H9 (cell line): ENCODE results near the gene FADS2. TPM values are rescaled to one million over a fixed set of nuclear protein-coding genes. Genes with fewer than 3 reads are reported as not detected.

Experiments used
- DNase-seq: peaks from one replicate; pipeline ENCODE4 v3.0.0-alpha.2; 2017
- H2AFZ ChIP-seq: one replicate; pipeline ENCODE4 v1.6.1; 2013; ENCODE audit warnings: mild to moderate bottlenecking, low read length, control low read depth, moderate library complexity
- H2AK5ac ChIP-seq: 2 replicates; pipeline ENCODE4 v1.6.1; 2013; ENCODE audit warnings: low read length, control low read depth, mixed read lengths; ENCODE audit not compliant: insufficient read length
- H2BK120ac ChIP-seq: one replicate; pipeline ENCODE4 v1.6.1; 2013; ENCODE audit warnings: low read depth, mild to moderate bottlenecking, low read length, control low read depth, inconsistent platforms; ENCODE audit not compliant: poor library complexity, severe bottlenecking
- H2BK12ac ChIP-seq: 2 replicates; pipeline ENCODE4 v1.6.1; 2013; ENCODE audit warnings: low read length, control low read depth, mixed read lengths, low read depth; ENCODE audit not compliant: insufficient read length
- H2BK15ac ChIP-seq: 2 replicates; pipeline ENCODE4 v1.6.1; 2013; ENCODE audit warnings: low read depth, low read length, control low read depth
- H2BK20ac ChIP-seq: one replicate; pipeline ENCODE4 v1.6.1; 2013; ENCODE audit warnings: low read depth, mild to moderate bottlenecking, low read length, control low read depth, inconsistent platforms; ENCODE audit not compliant: poor library complexity, severe bottlenecking
- H2BK5ac ChIP-seq: 2 replicates; pipeline ENCODE4 v1.6.1; 2013; ENCODE audit warnings: low read length, control low read depth, mixed read lengths; ENCODE audit not compliant: insufficient read length
- H3K14ac ChIP-seq: 2 replicates; pipeline ENCODE4 v1.6.1; 2013; ENCODE audit warnings: low read length, control low read depth; ENCODE audit not compliant: insufficient read depth
- H3K18ac ChIP-seq: 2 replicates; pipeline ENCODE4 v1.6.1; 2013; ENCODE audit warnings: low read depth, mild to moderate bottlenecking, mixed read lengths, low read length, control low read depth; ENCODE audit not compliant: insufficient read length
- H3K23ac ChIP-seq: 2 replicates; pipeline ENCODE4 v1.6.1; 2013; ENCODE audit warnings: low read length, control low read depth, mixed read lengths, low read depth; ENCODE audit not compliant: insufficient read length
- H3K23me2 ChIP-seq: 2 replicates; pipeline ENCODE4 v1.6.1; 2013; ENCODE audit warnings: low read depth, mild to moderate bottlenecking, mixed read lengths, low read length, control low read depth; ENCODE audit not compliant: insufficient read length, poor library complexity, severe bottlenecking
- H3K27ac ChIP-seq: 2 replicates; pipeline ENCODE4 v1.5.1; 2013; ENCODE audit warnings: low read length, control low read depth, mixed read lengths, low read depth; ENCODE audit not compliant: insufficient read length
- H3K27me3 ChIP-seq: 2 replicates; pipeline ENCODE4 v1.6.1; 2013; ENCODE audit warnings: low read length, control low read depth, inconsistent platforms; ENCODE audit not compliant: insufficient read depth
- H3K4ac ChIP-seq: 2 replicates; pipeline ENCODE4 v1.6.1; 2013; ENCODE audit warnings: low read depth, mild to moderate bottlenecking, control low read depth, inconsistent platforms, low read length, moderate library complexity
- H3K4me1 ChIP-seq: 2 replicates; pipeline ENCODE4 v1.6.1; 2013; ENCODE audit warnings: low read length, control low read depth, inconsistent platforms; ENCODE audit not compliant: insufficient read depth
- H3K4me2 ChIP-seq: 2 replicates; pipeline ENCODE4 v1.6.1; 2013; ENCODE audit warnings: low read length, control low read depth, mixed read lengths; ENCODE audit not compliant: insufficient read length, insufficient read depth
- H3K56ac ChIP-seq: 2 replicates; pipeline ENCODE4 v1.6.1; 2013; ENCODE audit warnings: low read depth, mild to moderate bottlenecking, mixed read lengths, low read length, control low read depth; ENCODE audit not compliant: insufficient read length
- H3K79me1 ChIP-seq: 2 replicates; pipeline ENCODE4 v1.6.1; 2013; ENCODE audit warnings: low read depth, mild to moderate bottlenecking, moderate library complexity, low read length, control low read depth, inconsistent platforms; ENCODE audit not compliant: insufficient read depth, poor library complexity, severe bottlenecking
- H3K79me2 ChIP-seq: 2 replicates; pipeline ENCODE4 v1.6.1; 2013; ENCODE audit warnings: low read length, control low read depth, inconsistent platforms; ENCODE audit not compliant: insufficient read depth
- H3K9ac ChIP-seq: 2 replicates; pipeline ENCODE4 v1.6.1; 2013; ENCODE audit warnings: low read length, control low read depth, mixed read lengths; ENCODE audit not compliant: insufficient read length; ENCODE audit errors: extremely low read depth
- H3K9me3 ChIP-seq: one replicate; pipeline ENCODE4 v1.6.1; 2013; ENCODE audit warnings: low read depth, low read length, inconsistent platforms; ENCODE audit not compliant: control insufficient read depth
- H3T11ph ChIP-seq: one replicate; pipeline ENCODE4 v1.6.1; 2013; ENCODE audit warnings: mild to moderate bottlenecking, low read length, control low read depth, inconsistent platforms
- H4K20me1 ChIP-seq: one replicate; pipeline ENCODE4 v1.6.1; 2013; ENCODE audit not compliant: control insufficient read depth, insufficient read length, insufficient read depth
- H4K5ac ChIP-seq: 2 replicates; pipeline ENCODE4 v1.6.1; 2013; ENCODE audit warnings: low read depth, mild to moderate bottlenecking, mixed read lengths, low read length, control low read depth; ENCODE audit not compliant: insufficient read length
- H4K8ac ChIP-seq: replicated peaks from 2 replicates; pipeline ENCODE4 v1.6.1; 2013; ENCODE audit warnings: low read length, control low read depth, mixed read lengths, low read depth; ENCODE audit not compliant: insufficient read length
- H4K91ac ChIP-seq: 2 replicates; pipeline ENCODE4 v1.6.1; 2013; ENCODE audit warnings: low read depth, mild to moderate bottlenecking, moderate library complexity, mixed read lengths, low read length, control low read depth; ENCODE audit not compliant: insufficient read length
- H3K27ac Mint-ChIP-seq, 3 experiments: 2 replicates in 2 of 3; 3 replicates in 1 of 3; pipeline ENCODE4 v1.8.0; 2020 to 2021; ENCODE audit warnings: mixed read lengths in 3 of 3, mild to moderate bottlenecking in 1 of 3, moderate library complexity in 1 of 3
- H3K27me3 Mint-ChIP-seq: 2 replicates; pipeline ENCODE4 v1.8.0; 2021; ENCODE audit warnings: low read depth, mild to moderate bottlenecking, moderate library complexity, mixed read lengths
- H3K36me3 Mint-ChIP-seq, 3 experiments: 2 replicates in 2 of 3; 3 replicates in 1 of 3; pipeline ENCODE4 v1.8.0; 2020 to 2021; ENCODE audit warnings: low read depth in 3 of 3, mixed read lengths in 3 of 3; ENCODE audit not compliant: insufficient read depth in 1 of 3
- H3K4me1 Mint-ChIP-seq, 2 experiments: 2 replicates each; pipeline ENCODE4 v1.8.0; 2020; ENCODE audit warnings: mixed read lengths in 2 of 2
- H3K4me3 Mint-ChIP-seq, 2 experiments: 2 replicates in 1 of 2; 3 replicates in 1 of 2; pipeline ENCODE4 v1.8.0; 2020 to 2021; ENCODE audit warnings: mild to moderate bottlenecking in 2 of 2, mixed read lengths in 2 of 2, moderate library complexity in 1 of 2
- H3K9me3 Mint-ChIP-seq, 2 experiments: 2 replicates in 1 of 2; 3 replicates in 1 of 2; pipeline ENCODE4 v1.8.0; 2020; ENCODE audit warnings: mild to moderate bottlenecking in 2 of 2, mixed read lengths in 2 of 2, moderate library complexity in 1 of 2
- CTCF ChIP-seq: fragments of 200-600 bp; sonication (generic); conservative IDR thresholded peaks from 3 replicates; pipeline ENCODE4 v1.8.0; 2021; ENCODE audit warnings: antibody characterized with exemption, mild to moderate bottlenecking
- WGBS: extraction: QIAGEN DNeasy Blood & Tissue Kit; methylation state at CpG from one replicate; pipeline ENCODE4 v1.1.7; 2013; ENCODE audit warnings: missing lambda C conversion rate, low lambda C conversion rate, mixed read lengths; ENCODE audit not compliant: insufficient read length; ENCODE audit errors: extremely low coverage; 5-methylcytosine and 5-hydroxymethylcytosine counted together
- total RNA-seq: library from RNA; stranded (reverse); gene quantifications from 2 replicates; pipeline ENCODE4 v1.2.1, GENCODE V29; 2021

Gene FADS2
- total RNA-seq, 1 experiment from 2014 or later = 322 TPM

GRCh38 chr11:61874853-61875252, 46.8 kb downstream of the FADS2 start:
- no CpG with 5 or more reads among the region's 3 CpGs for WGBS

More at GRCh38 chr11:61874853-61875252, 46.8 kb downstream of the FADS2 start:
- H3K56ac ChIP-seq = no peak overlapping the region
- H2BK20ac ChIP-seq = no peak overlapping the region
- no peak for DNase-seq
- no peak overlapping the region for H2BK5ac ChIP-seq
- no peak overlapping the region for H3K4ac ChIP-seq
- no peak overlapping the region for H2BK120ac ChIP-seq
- no peak overlapping the region for H3K27ac ChIP-seq
- no peak for TF ChIP-seq CTCF
- H3K4me2 ChIP-seq = no peak overlapping the region
- no peak overlapping the region for H3K18ac ChIP-seq
- H3K79me1 ChIP-seq = no peaks in the 10 kb centered on the region
- no peak overlapping the region for H2AFZ ChIP-seq
- no peak overlapping the region for H4K91ac ChIP-seq
- no peak overlapping the region for H4K8ac ChIP-seq
- H3K27me3 ChIP-seq = no peaks in the 10 kb centered on the region; the same call in 1 of the 2 replicates
- no peak overlapping the region for H4K5ac ChIP-seq
- H3K9me3 ChIP-seq = no peaks in the 10 kb centered on the region
- no peaks in the 10 kb centered on the region for H4K20me1 ChIP-seq
- Mint-ChIP-seq H3K9me3 (no peaks in the 10 kb centered on the region), H3K27me3 (peaks cover 22% of the 10 kb centered on the region), H3K4me3 (no peak overlapping the region), H3K4me1 (peaks cover 25 to 26% of the 10 kb centered on the region in 2 experiments), H3K27ac (no peak overlapping the region; a peak in 1 of 7 replicates), H3K36me3 (peaks cover 0 to 3% (median 0%) of the 10 kb centered on the region in 3 experiments; a peak in 2 of 7 replicates)
- no peak overlapping the region for H2BK12ac ChIP-seq
- no peak overlapping the region for H3T11ph ChIP-seq
- H3K79me2 ChIP-seq = no peaks in the 10 kb centered on the region
- H3K9ac ChIP-seq = no peak overlapping the region
- peaks cover under 1% of the 10 kb centered on the region for H3K23me2 ChIP-seq
- H3K14ac ChIP-seq = no peak overlapping the region
- H2BK15ac ChIP-seq = no peak overlapping the region
- H3K23ac ChIP-seq = no peak overlapping the region
- H3K4me1 ChIP-seq = peaks cover 5% of the 10 kb centered on the region; the same call in 1 of the 2 replicates
- H2AK5ac ChIP-seq = no peak overlapping the region
